ENCODE data around the gene NPM1.

Gene NPM1

DNA sequence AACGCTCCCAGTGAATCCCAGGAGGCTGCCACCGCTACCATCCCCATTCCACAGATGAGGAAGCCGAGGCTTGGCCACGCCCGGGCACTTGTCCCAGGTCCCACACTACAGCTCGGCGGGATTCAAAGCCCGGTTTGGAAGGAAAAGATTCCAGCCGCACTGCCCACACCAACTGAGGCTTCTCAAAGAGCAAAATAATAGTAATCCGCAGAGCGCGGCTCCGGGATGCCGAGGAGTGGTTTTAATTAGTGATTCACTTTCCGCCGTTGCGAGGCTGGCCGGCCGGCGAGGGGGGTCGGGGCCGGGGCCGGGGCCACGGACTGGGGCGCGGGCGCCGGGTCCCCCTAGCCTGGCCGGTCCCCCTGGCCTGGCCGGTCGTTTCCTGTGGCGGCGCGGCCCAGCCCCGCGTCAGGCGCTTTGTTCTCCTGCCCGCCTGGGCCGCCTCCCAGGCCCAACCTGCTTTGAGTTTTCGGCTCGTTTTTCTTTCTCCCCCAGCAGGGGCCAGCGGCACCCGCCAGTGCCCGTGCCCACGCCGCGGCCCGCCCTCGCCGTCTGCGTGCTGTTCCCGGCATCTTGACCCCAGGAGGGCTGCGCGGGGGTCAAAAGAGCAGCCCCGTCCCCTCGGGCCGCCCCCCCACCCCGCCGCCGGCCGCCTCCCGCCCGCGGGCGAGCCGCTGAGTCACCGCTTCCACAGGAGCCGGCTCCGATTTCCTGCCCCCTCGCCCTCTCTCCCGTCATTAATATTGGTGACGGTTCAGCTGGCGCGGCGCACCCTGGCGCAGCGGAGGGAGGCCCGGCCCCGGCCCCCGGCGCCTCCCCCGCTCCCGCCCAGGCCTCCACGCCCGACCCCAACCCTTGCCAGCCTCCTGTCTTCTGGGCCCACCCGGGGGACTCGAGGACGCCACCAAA lies 63.0 kb downstream of the NPM1 start:
- no peak for DNase-seq (ENCODE audit: low read depth in 2 of 2)

DNA sequence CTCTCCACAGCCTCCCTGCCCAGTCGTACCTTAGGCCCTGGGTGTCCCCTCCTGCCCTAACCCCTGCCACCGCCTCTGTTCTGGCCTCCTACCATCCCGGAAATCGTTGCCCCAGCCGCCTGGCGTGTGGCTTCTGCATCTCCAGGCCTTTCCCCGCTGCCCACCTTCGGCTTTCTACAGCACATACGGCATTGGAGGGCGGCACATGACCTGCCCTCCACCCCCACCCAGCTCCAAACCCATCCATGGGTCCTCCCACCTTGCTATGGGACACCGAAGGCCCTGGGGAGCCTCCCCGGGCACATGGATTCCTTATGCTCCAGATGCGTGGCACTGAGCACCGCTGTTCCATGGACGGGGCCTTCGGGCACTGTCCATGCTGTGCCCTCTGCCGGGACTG lies 63.8 kb downstream of the NPM1 start:
- no peak for DNase-seq (ENCODE audit: low read depth in 2 of 2)

DNA sequence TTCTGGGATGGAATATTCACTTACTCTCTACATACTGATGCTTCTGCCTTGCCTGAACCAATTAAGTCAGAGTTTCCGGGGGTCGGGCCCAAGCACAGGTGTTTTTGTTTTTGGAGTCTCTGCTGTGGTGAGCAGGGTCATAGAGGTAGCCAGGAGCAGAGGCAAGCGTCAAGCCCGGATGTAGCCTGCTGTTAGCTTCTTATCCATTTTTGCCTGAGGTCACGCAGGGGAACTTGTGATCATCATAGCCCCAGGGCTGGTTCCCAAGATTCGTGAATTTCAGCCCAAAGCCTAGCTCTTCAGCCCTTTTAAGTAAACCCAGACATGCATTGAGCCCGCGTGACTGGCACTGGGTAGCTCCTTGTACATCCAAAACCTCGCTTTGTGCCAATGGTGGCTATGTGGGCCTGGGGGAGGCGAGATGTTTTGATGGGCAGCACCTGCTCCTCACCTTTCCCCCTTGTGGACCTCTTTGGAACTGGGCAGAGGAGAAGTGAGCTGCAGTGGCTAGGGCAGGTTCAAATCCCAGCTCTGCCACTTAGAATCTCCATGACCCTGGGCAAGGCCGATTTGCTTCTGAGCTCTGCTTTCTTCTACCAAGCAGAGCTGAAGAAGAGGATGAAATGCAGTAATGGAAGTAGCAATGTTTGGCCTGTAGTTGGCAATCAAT lies 65.5 kb downstream of the NPM1 start:
- no peak for DNase-seq (ENCODE audit: low read depth in 2 of 2)

- DNase-seq (ENCODE audit: low read depth in 2 of 2), result no peak
Observed at GRCh38 chr5:171453988-171454387, 66.3 kb downstream of the NPM1 start.

DNA sequence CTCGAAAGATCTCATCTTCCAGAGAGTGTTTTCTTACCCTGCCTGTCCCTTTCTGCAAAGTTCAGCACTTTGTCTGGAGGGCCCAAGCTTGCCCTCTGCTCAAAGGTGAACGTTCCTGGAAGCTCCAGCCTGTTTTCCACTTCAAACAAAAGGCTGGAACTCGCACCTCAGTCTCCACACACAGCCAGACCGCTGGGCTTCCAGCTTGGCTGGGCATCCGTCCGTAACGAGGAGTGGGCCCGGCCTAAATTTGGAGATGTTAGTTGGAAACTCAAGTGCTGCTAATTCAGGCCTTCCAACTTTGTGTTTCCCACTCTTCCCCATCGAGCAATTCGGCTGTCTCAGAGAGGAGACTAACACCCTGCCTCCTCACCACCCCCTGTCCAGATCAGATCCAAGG lies 66.9 kb downstream of the NPM1 start:
- no peak for DNase-seq (ENCODE audit: low read depth in 2 of 2)

DNA sequence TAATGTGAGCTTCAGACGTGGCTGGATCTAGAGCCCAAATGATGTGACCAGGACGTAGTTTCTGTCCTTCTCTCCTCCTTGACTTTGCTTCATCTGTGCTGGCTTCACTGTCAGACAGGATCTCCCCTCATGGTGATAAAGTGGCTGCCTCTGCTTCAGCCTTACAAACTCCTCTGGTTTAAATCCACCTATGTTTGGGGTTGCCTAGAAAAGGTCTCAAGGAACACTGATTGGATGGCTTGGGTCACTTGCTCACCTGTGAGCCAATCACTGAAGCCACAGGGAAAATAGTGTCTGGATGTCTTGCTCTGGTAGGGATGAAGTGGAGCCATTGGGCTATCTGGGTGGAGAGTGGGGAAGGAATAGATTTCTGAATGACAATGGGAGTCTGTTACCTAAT lies 67.9 kb downstream of the NPM1 start:
- no peak for DNase-seq (ENCODE audit: low read depth in 2 of 2)

- DNase-seq (ENCODE audit: low read depth in 2 of 2), result no peak
Observed at GRCh38 chr5:171457208-171457981, 69.7 kb downstream of the NPM1 start.

GRCh38 chr5:171459839-171460238 lies 72.2 kb downstream of the NPM1 start:
- no peak for DNase-seq (ENCODE audit: low read depth in 2 of 2)

Data from stimulated activated CD8-positive, alpha-beta memory T cell treated with anti-CD3 and anti-CD28 coated beads, Interleukin-2, amount 100 ng/mL, for 1 hour (primary cell).